NK-92 (cell line): ENCODE measurements around the gene F10.

Source experiments
- DNase-seq: peaks from one replicate; lab custom pipeline; 2025; ENCODE audit not compliant: unreplicated experiment; lab: John Stamatoyannopoulos, UW

F10 gene

GRCh38 chr13:113190181-113190580, 67.6 kb downstream of the F10 start:
- no peak for DNase-seq

DNA sequence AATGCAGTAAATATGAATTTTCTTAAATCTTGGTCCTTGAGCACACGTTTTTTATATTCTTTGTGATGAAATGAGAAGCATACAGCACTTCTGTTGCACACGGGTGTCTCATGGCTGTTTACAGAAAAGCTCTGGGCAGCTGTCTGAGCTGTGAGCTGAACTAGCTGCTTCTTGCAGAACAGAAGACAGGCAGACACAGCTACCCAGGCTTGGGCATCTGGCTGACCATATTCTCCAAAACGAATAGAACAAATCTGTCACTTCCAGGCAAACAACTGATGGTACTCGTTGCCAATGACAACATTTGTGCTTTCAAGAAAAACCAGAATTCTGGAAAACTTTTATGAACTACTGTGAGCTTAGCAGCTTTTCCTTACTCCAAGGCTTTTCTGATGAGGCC, 69.7 kb downstream of the F10 start:
- no peak for DNase-seq

- DNase-seq = no peak
These were observed 70.3 kb downstream of the F10 start for GRCh38 chr13:113192902-113193301.

GRCh38 chr13:113195360-113195759, 72.8 kb downstream of the F10 start:
- DNase-seq = no peak

DNA sequence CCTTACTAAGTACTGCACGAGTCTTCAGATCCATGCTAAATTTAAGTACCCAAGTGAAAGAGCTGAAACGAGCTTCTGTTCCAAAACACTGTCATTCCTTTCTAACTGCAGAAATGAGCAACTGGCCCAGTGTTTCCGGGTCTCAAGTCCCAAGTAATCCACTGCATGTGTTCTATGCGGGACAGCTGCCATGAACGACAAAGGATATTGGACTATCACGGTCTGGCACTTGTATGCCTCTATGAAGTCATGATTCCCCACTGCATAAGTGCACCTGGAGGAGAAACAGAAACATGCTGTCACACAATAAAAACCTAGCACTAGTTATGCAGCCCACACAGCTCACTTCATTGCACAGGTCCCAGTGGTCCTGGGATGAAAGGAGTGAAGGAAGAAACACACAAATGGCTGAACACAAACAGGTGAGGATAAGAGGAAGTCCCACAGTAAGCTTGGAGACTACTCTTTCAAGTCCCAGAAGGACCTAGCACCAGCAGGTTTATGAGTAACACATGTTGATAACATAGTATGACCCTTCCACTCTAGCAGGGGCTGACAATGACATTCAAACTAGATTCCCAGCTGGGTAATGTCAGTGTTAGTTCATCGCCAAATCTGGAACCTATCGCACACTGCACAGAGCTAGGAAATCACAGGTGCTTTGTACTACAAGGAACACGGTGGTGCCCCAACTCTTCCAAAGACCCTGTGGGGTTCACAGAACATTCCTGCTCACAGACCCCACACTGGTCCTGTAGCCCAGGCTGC, 74.6 kb downstream of the F10 start:
- no peak for DNase-seq
